ENCODE results near the gene SLC44A2.
"Not testable (repeated sequence)": the region's sequence is repeated elsewhere in the genome, so short reads cannot be mapped to it uniquely, and the experiment has no call there.

Gene SLC44A2

GRCh38 chr19:10661946-10662345 is 36.6 kb downstream of the SLC44A2 start:
- TF ChIP-seq CTCF (conservative IDR thresholded peaks at IDR 0.05), result no peak
- no peak for TF ChIP-seq ZFX (IDR thresholded peaks at IDR 0.05)
- no peak overlapping the region for H3K27ac ChIP-seq

- no peak overlapping the region for H3K27ac ChIP-seq
- no peak for TF ChIP-seq CTCF (conservative IDR thresholded peaks at IDR 0.05)
- no peak for TF ChIP-seq ZFX (IDR thresholded peaks at IDR 0.05)
Observed at GRCh38 chr19:10662384-10663251, 37.3 kb downstream of the SLC44A2 start.

- not testable (repeated sequence) for H3K27ac ChIP-seq
Observed at GRCh38 chr19:10663252-10663563, 37.9 kb downstream of the SLC44A2 start.

GRCh38 chr19:10667867-10668266 is 42.5 kb downstream of the SLC44A2 start:
- no peak overlapping the region for H3K27ac ChIP-seq

GRCh38 chr19:10669246-10669645 is 43.9 kb downstream of the SLC44A2 start:
- H3K27ac ChIP-seq, result no peak overlapping the region
- TF ChIP-seq ZFX (IDR thresholded peaks at IDR 0.05), result no peak
- TF ChIP-seq CTCF (conservative IDR thresholded peaks at IDR 0.05), result no peak

More at GRCh38 chr19:10667867-10668266, 42.5 kb downstream of the SLC44A2 start:
- TF ChIP-seq ZFX (IDR thresholded peaks at IDR 0.05), result no peak
- TF ChIP-seq CTCF (conservative IDR thresholded peaks at IDR 0.05), result no peak

- no peak for TF ChIP-seq ZFX (IDR thresholded peaks at IDR 0.05)
- no peak for TF ChIP-seq CTCF (conservative IDR thresholded peaks at IDR 0.05)
- H3K27ac ChIP-seq, result no peak overlapping the region
Observed at GRCh38 chr19:10670182-10670581, 44.8 kb downstream of the SLC44A2 start.

GRCh38 chr19:10670876-10671804 is 45.8 kb downstream of the SLC44A2 start:
- TF ChIP-seq ZFX (IDR thresholded peaks at IDR 0.05), result no peak
- TF ChIP-seq CTCF (conservative IDR thresholded peaks at IDR 0.05), result no peak
- no peak overlapping the region; the same call in 1 of the 2 replicates for H3K27ac ChIP-seq

GRCh38 chr19:10671922-10672321 is 46.6 kb downstream of the SLC44A2 start:
- H3K27ac ChIP-seq, result not testable (repeated sequence)

GRCh38 chr19:10675214-10675613 is 49.9 kb downstream of the SLC44A2 start:
- not testable (repeated sequence) for H3K27ac ChIP-seq

All from C4-2B (cell line).